PC-9 (cell line): ENCODE data around the gene MYO3B.

Source experiments
- CTCF ChIP-seq: fragments of 200-600 bp; sonication (generic); conservative IDR thresholded peaks from 2 replicates; pipeline ENCODE4 v1.6.1; 2017; ENCODE audit warnings: mixed run types, antibody characterized with exemption, mild to moderate bottlenecking, moderate library complexity
- EZH2 ChIP-seq: fragments of 200-600 bp; sonication (generic); IDR thresholded peaks from 2 replicates; pipeline ENCODE4 v1.8.0; 2017; ENCODE audit warnings: antibody characterized with exemption, low read depth

- no peak for TF ChIP-seq CTCF
- no peak for TF ChIP-seq EZH2
Observed at GRCh38 chr2:170336408-170336807, 158.5 kb downstream of the MYO3B start.
